ENCODE results near the gene MSMP. TPM values are rescaled to one million over a fixed set of nuclear protein-coding genes. Genes with fewer than 3 reads are reported as not detected.

MSMP gene
- total and polyA plus RNA-seq, 2 donors (not counting 1 experiment from before 2014, with no cell fraction given), result 2.3 to 3.9 TPM

DNA sequence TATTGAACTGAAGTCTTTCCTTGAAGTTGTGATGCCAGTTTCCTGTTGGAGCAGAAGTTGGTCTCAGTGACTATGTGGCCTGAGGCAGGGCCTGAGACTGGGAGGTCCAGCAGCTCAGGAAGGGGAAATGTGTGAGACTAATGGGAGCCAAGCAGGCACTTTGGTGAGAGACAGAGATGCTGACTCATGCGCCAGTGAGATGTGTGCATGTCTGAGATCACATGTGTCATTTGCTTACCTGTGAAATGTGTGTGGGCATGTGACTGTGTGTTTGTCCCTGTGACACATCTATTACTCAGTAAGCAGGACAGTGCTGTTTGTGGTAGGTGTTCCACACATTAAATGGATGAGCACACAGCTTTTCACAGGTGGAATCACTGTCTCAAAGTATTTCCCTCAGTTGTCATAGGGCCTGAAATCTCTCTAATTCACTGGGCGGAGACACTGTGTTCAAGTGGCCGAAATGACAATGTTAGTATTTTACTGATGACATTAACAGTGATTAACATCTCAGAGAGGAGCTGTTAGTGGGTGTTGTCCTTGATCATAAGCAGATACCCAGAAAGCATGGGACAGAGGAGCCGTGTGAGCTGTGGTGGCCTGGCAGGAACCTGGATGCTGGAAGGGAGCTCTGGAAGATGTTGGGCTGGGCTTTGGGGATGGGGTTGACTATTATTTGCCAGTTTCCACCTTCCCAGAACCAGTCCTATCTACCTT lies 44.7 kb upstream of the MSMP start:
- Histone ChIP-seq H3K4me1 (ENCODE audit: control insufficient read depth in 2 of 2, insufficient read depth in 2 of 2, low read length in 2 of 2) (no peaks in the 10 kb centered on the region), H3K36me3 (replicated peaks in 1 of 2; ENCODE audit: control extremely low read depth in 1 of 2, control insufficient read depth in 1 of 2, extremely low read depth in 1 of 2, insufficient read depth in 2 of 2, low read length in 1 of 2) (peaks cover 0 to 6% of the 10 kb centered on the region in 2 experiments), H3K27ac (ENCODE audit: low read length in 2 of 2) (no peak overlapping the region), H4K20me1 (ENCODE audit: control insufficient read depth, insufficient read depth, low read length, poor library complexity, severe bottlenecking) (no peaks in the 10 kb centered on the region), H2AFZ (ENCODE audit: insufficient read depth, low read depth, low read length, poor library complexity, severe bottlenecking) (no peak overlapping the region), H3K9me3 (ENCODE audit: control extremely low read depth in 1 of 3, control insufficient read depth in 2 of 3, insufficient read depth in 1 of 3, low read length in 2 of 3) (no peaks in the 10 kb centered on the region), H3K79me2 (ENCODE audit: control insufficient read depth, insufficient read depth, low read length) (no peaks in the 10 kb centered on the region), H3K27me3 (replicated peaks in 1 of 4; ENCODE audit: control extremely low read depth in 1 of 4, control insufficient read depth in 3 of 4, insufficient read depth in 4 of 4, low read length in 3 of 4) (no peaks in the 10 kb centered on the region), H3K9ac (ENCODE audit: low read length) (no peak overlapping the region), H3K4me2 (replicated peaks; ENCODE audit: low read depth, low read length, poor library complexity, severe bottlenecking) (no peak overlapping the region), H3K4me3 (ENCODE audit: control extremely low read depth in 1 of 5, extremely low read depth in 1 of 5, insufficient read depth in 1 of 5, low read depth in 2 of 5, low read length in 4 of 5) (no peak overlapping the region)
- 87% methylated on average over 3 of the region's 4 CpGs for WGBS (ENCODE audit: insufficient coverage)
- TF ChIP-seq, protein P1, sequence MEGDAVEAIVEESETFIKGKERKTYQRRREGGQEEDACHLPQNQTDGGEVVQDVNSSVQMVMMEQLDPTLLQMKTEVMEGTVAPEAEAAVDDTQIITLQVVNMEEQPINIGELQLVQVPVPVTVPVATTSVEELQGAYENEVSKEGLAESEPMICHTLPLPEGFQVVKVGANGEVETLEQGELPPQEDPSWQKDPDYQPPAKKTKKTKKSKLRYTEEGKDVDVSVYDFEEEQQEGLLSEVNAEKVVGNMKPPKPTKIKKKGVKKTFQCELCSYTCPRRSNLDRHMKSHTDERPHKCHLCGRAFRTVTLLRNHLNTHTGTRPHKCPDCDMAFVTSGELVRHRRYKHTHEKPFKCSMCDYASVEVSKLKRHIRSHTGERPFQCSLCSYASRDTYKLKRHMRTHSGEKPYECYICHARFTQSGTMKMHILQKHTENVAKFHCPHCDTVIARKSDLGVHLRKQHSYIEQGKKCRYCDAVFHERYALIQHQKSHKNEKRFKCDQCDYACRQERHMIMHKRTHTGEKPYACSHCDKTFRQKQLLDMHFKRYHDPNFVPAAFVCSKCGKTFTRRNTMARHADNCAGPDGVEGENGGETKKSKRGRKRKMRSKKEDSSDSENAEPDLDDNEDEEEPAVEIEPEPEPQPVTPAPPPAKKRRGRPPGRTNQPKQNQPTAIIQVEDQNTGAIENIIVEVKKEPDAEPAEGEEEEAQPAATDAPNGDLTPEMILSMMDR (IDR thresholded peaks at IDR 0.05), result no peak
- no peak for TF ChIP-seq EZH2 (IDR thresholded peaks at IDR 0.05; ENCODE audit: borderline replicate concordance, insufficient read depth, low read depth, low read length, poor library complexity, severe bottlenecking)
- Mint-ChIP-seq H3K4me3 (no peak overlapping the region), H3K9me3 (ENCODE audit: insufficient read depth) (no peaks in the 10 kb centered on the region), H3K4me1 (no peaks in the 10 kb centered on the region), H3K27me3 (no peaks in the 10 kb centered on the region), H3K27ac (no peak overlapping the region)
- intact Hi-C loops (cut with micrococcal nuclease), result no loop called here
- CTCF ChIA-PET, result interaction anchor here (1.1 to 1.9 kb wide), 5 partner anchors 9 to 83 kb away, joined by 3 to 8 read pairs (median 3); no protein-coding TSS in a partner anchor
- no peak for ATAC-seq (ENCODE audit: low read depth)
- no peak for DNase-seq
- POLR2A ChIA-PET, result no interaction called here
